Inferior parietal cortex (tissue), 1 donor: ENCODE results near the gene ITPR1.

ENCODE experiments used
- DNase-seq: peaks from one replicate; pipeline ENCODE4 v3.0.0-alpha.2; 2016; ENCODE audit errors: extremely low spot score

Gene ITPR1

GRCh38 chr3:4478261-4478660 is 14.9 kb upstream of the ITPR1 start:
- DNase-seq, result no peak

DNA sequence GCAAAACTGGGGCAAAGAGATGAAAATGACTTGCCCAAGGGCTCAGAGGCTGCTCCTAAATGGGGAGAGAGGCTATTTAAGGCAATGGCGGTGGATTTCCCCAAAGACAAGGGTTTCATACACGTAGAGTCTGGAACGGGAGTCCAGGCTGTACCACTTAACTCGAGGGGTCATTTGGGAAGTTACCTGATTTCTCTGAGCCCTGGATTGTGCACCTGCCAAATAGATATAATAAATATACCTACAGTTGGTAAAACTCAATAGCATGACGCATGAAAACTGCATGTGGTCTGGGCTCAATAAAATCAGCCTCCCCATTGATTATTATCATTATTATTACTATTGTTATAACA is 1.3 kb upstream of the ITPR1 start:
- no peak for DNase-seq

DNA sequence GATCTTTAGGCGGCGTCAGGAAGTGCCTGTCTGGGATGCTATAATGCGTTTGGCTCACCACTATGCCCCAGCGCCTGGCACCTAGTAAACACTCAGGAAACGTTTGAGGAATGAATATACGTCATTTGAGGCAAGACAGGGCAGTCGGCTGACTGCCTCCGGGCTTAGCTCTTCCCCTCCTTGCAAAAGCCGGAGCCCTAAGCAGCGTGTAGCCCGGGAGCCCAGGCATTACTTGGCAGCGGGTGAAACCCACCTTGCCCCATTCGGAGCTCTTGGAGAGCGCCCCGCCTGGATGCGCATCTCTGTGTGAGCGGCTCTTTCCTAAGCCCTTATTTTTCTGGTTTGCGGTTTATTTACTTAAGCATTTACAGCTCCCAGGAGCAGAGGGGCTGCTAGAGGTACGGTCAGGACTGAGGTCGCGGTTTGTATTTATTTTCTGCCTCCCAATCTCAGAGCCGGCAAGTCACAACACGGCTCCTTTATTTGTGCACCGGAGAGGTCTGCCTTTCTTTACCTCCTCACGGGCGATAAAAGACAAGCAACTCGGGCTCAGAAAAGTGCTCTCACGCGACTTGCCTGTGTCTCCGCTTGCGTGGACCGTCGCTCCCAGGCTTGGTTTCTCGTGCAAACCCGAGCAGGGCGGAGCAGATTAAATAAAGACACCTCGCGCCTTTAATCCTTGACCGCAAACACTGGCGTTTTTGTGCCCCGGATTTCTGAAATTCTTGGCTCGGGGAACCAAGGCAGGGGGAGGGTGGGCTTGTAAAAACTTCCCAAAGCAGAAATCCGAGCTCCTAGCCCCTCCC is 737 bp upstream of the ITPR1 start:
- peak; percentile 45 for DNase-seq

GRCh38 chr3:4493941-4494894 is 1.1 kb downstream of the ITPR1 start:
- DNase-seq, result peak; percentile 34

DNA sequence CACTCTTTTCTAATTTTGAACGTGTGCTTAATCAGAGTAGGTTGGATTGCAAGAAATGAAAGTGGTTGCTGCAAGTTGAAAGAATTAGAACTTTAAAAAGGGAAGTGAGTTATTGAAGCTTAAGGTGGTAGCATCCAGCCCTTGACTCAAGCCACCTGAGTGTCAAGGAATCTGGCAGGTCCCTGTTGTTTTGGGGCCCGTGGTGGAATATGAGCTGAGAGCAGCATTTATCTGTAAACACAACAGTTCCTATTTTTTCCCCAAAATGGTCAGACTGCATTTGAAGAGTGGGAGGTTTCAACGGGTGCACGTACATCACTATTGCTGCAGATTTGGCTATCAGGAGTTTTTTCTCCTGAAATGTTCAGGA is 1.7 kb downstream of the ITPR1 start:
- no peak for DNase-seq

GRCh38 chr3:4495294-4496086 is 2.3 kb downstream of the ITPR1 start:
- peak; percentile 55 for DNase-seq

DNA sequence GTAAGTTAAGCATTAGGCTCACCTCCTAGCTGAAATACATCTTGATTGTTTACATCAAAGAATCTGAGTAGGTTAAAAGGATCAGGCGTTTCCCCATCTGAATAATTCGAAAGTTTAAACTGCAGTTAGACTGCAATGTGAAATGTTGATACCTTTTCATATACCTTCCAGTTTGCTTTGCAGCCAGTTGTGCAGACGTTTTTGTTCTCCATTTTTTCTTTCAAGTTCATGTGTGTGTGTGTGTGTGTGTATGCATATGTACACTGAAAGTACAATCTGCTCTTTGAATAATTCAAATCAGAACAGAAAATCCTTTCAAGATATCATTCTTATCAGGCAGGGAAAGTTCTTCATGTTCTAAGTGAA is 2.9 kb downstream of the ITPR1 start:
- peak; percentile 27 for DNase-seq

- no peak for DNase-seq
Observed at GRCh38 chr3:4497005-4497692, 4.0 kb downstream of the ITPR1 start.

- no peak for DNase-seq
Observed at GRCh38 chr3:4497843-4498324, 4.7 kb downstream of the ITPR1 start.

DNA sequence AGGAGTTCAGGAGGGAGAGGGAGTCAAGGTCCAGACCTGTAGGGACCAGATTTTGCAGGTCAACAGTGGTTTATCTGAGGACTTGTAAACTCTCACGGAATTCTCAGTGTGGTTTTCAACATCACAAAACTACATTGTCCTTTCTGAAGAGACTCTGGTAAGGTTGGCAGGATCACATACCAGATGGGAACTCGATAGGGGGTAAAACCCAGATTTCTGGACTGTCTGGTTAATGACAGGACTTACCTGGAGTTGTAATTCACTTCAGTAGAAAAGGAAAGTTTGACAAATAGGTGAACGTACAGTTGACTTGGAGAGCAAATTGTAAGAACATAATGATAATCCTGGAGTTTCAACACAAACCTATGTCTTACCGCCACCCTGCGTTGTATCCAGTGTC is 5.3 kb downstream of the ITPR1 start:
- DNase-seq, result no peak

GRCh38 chr3:4501437-4501836 is 8.3 kb downstream of the ITPR1 start:
- DNase-seq, result no peak

- no peak for DNase-seq
Observed at GRCh38 chr3:4501927-4502326, 8.8 kb downstream of the ITPR1 start.

GRCh38 chr3:4503050-4503449 is 9.9 kb downstream of the ITPR1 start:
- DNase-seq, result no peak

GRCh38 chr3:4504340-4505261 is 11.5 kb downstream of the ITPR1 start:
- no peak for DNase-seq

GRCh38 chr3:4505688-4506558 is 12.8 kb downstream of the ITPR1 start:
- no peak for DNase-seq

GRCh38 chr3:4506559-4507023 is 13.4 kb downstream of the ITPR1 start:
- no peak for DNase-seq

DNA sequence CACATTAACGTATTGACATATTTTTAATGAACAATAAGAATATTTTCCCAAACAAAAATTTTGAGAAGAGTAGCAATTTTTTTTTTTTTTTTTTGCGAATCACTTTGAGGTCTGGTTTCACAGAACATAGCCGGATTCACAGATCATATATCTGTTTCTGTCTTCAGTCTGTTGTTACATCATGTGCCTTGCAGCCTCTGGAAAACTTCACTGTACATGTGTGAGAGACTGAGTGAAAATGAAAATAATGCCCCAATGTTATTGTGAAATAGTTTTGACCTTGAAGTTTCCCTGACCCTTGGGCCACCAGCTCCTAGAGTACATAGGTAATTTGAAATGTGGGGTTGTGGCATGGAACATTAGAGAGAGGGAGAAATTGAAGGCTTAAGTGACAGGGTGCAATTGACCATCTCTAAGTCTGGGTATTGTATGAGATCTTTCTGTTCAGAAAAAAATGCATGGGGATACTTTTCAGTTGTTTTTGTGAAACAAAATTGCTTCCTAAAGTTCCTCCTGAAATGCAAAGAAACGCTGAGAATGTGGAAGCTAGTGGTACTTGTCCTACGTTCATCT is 14.0 kb downstream of the ITPR1 start:
- DNase-seq, result no peak

DNA sequence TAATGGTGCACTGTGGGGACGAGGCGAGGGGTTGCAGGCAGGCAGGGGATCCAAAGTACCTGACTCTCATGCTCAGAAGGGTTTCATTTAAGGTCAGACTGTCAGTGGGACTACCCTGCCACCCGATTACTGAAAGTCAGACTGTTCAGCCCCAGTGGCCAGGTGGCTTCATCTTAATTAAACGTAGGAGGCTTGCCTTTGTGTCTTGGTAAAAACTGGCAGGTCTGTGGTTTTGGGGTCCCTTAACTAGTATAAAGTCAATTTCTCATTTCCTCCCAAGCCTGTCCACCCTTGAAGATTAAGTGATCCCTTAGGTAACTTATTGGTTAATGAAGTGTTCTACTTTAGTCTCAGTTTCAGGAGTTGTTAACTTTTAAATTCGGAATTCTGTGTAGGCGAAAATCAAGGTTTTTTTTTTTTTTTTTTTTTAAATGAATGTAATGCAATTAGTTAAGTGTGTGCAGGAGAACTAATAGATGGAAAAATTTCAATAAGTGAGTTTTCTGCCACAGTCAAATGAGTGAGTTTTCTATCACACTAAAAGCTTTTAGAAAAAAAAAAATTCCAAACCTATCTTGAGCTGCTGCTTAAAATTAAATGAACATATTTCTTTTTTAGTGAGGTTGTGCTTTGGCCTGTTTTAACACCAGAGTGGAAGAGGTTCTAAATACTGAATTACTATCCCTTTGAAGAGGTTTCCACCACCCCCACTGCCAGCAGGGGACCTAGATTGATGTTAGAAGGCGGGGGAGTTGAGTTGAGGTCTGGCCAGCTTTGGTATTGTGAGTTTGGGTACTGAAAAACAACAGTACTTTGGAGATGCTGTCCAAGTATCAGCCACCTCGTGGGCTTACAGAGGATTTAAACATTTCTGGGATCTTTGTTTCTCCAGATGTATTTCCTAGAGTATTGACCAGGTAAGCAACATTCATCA is 15.2 kb downstream of the ITPR1 start:
- no peak for DNase-seq
